GM19025 (cell line): Measurements from ENCODE around the gene SEMA4D.

ENCODE experiments used
- ATAC-seq: cut with Tn5 transposase; IDR thresholded peaks from one replicate; pipeline ENCODE4 v1.9.1; 2021; ENCODE audit warnings: mild to moderate bottlenecking, low read depth, moderate library complexity; ENCODE audit not compliant: unreplicated experiment

SEMA4D gene

GRCh38 chr9:89468281-89468960, 29.5 kb downstream of the SEMA4D start:
- ATAC-seq: no peak

GRCh38 chr9:89467278-89467625, 30.7 kb downstream of the SEMA4D start:
- peak; percentile 1 for ATAC-seq

GRCh38 chr9:89466451-89467277, 31.2 kb downstream of the SEMA4D start:
- peak; percentile 73 for ATAC-seq

GRCh38 chr9:89465726-89466308, 32.1 kb downstream of the SEMA4D start:
- no peak for ATAC-seq

GRCh38 chr9:89465001-89465451, 32.9 kb downstream of the SEMA4D start:
- ATAC-seq: no peak

- peak; percentile 22 for ATAC-seq
Measured at GRCh38 chr9:89464300-89464901, 33.5 kb downstream of the SEMA4D start.

GRCh38 chr9:89462817-89463683, 34.9 kb downstream of the SEMA4D start:
- ATAC-seq: no peak

GRCh38 chr9:89462199-89462598, 35.7 kb downstream of the SEMA4D start:
- no peak for ATAC-seq

GRCh38 chr9:89461265-89461664, 36.6 kb downstream of the SEMA4D start:
- no peak for ATAC-seq

- no peak for ATAC-seq
Measured at GRCh38 chr9:89460551-89460950, 37.4 kb downstream of the SEMA4D start.

GRCh38 chr9:89458768-89459496, 39.0 kb downstream of the SEMA4D start:
- no peak for ATAC-seq

GRCh38 chr9:89457376-89457855, 40.5 kb downstream of the SEMA4D start:
- no peak for ATAC-seq

- ATAC-seq: no peak
Measured at GRCh38 chr9:89455356-89455824, 42.5 kb downstream of the SEMA4D start.

- ATAC-seq: no peak
Measured at GRCh38 chr9:89454498-89455355, 43.2 kb downstream of the SEMA4D start.

- no peak for ATAC-seq
Measured at GRCh38 chr9:89453452-89453851, 44.5 kb downstream of the SEMA4D start.

- no peak for ATAC-seq
Measured at GRCh38 chr9:89452561-89452960, 45.4 kb downstream of the SEMA4D start.

GRCh38 chr9:89450213-89450612, 47.7 kb downstream of the SEMA4D start:
- no peak for ATAC-seq

- ATAC-seq: no peak
Measured at GRCh38 chr9:89449261-89449671, 48.6 kb downstream of the SEMA4D start.
